Lung (tissue), 12 donors: Measurements from ENCODE around the gene HFM1. TPM values are rescaled to one million over a fixed set of nuclear protein-coding genes. Genes with fewer than 3 reads are reported as not detected.
"Not testable (repeated sequence)": the region's sequence is repeated elsewhere in the genome, so short reads cannot be mapped to it uniquely, and the experiment has no call there.

Experiments
- ATAC-seq: fragments of 200-7000 bp; cut with Tn5 transposase; one replicate; pipeline ENCODE4 v1.9.1; 2020; ENCODE audit warnings: moderate number of reproducible peaks; ENCODE audit not compliant: insufficient read depth, low FRiP score
- DNase-seq, 3 donors: peaks; one replicate each; pipeline ENCODE4 v3.0.0-alpha.2; 2013 to 2017
- H3K27ac ChIP-seq, 2 donors: one replicate each; pipeline ENCODE4 v1.5.1; 2013; ENCODE audit warnings: mild to moderate bottlenecking in 2 of 2, moderate library complexity in 2 of 2, control low read depth in 1 of 2, inconsistent platforms in 1 of 2, low read depth in 1 of 2, low read length in 1 of 2
- H3K27me3 ChIP-seq, 3 donors: one replicate each; pipeline ENCODE4 v1.5.1; 2013; ENCODE audit warnings: low read length in 2 of 3; ENCODE audit not compliant: control insufficient read depth in 3 of 3, insufficient read depth in 3 of 3
- H3K36me3 ChIP-seq, 4 donors: one replicate each; pipeline ENCODE4 v1.5.1; 2013; ENCODE audit warnings: low read length in 4 of 4, mild to moderate bottlenecking in 1 of 4, moderate library complexity in 1 of 4; ENCODE audit not compliant: control insufficient read depth in 4 of 4, insufficient read depth in 4 of 4
- H3K4me1 ChIP-seq, 5 donors: one replicate each; pipeline ENCODE4 v1.5.1; 2013; ENCODE audit warnings: low read length in 5 of 5, mild to moderate bottlenecking in 2 of 5, moderate library complexity in 1 of 5; ENCODE audit not compliant: control insufficient read depth in 5 of 5, insufficient read depth in 5 of 5
- H3K4me3 ChIP-seq: one replicate; pipeline ENCODE4 v1.5.1; 2013; ENCODE audit warnings: mild to moderate bottlenecking, control low read depth, moderate library complexity
- H3K9ac ChIP-seq, 2 donors: one replicate each; pipeline ENCODE4 v1.5.1; 2013; ENCODE audit warnings: low read length in 2 of 2, control low read depth in 1 of 2; ENCODE audit not compliant: insufficient read depth in 1 of 2
- H3K9me3 ChIP-seq, 4 donors: one replicate each; pipeline ENCODE4 v1.5.1; 2013; ENCODE audit warnings: low read length in 3 of 4, mild to moderate bottlenecking in 1 of 4, moderate library complexity in 1 of 4; ENCODE audit not compliant: control insufficient read depth in 4 of 4, insufficient read depth in 3 of 4
- WGBS, 2 donors: extraction: QIAGEN DNeasy Blood & Tissue Kit; methylation state at CpG; one replicate each; pipeline ENCODE4 v1.1.7; 2013; 5-methylcytosine and 5-hydroxymethylcytosine counted together
- polyA plus RNA-seq, 2 donors: library from polyadenylated mRNA; stranded (reverse); fragments of 200-250 nt; gene quantifications; one replicate each; pipeline ENCODE4 v1.2.1, GENCODE V29; 2013
- total RNA-seq, 2 donors: library from RNA; depleted of rRNA in 1 of 2; stranded (reverse); fragments of >200 nt in 1 of 2; gene quantifications; one replicate each; pipeline ENCODE4 v1.2.1, GENCODE V29; 2014 to 2021
- TF ChIP-seq, protein P1 (sequence below): IDR thresholded peaks from 2 replicates; pipeline ENCODE4 v1.5.1; 2012; ENCODE audit warnings: mild to moderate bottlenecking; ENCODE audit errors: control extremely low read depth, extremely low read depth
- donor health status: control.
- donor health status: control.
- donor health status: Bipolar disorder and iron deficiency.
- donor health status: healthy.
- donor health status: DM: yes; HTN: yes; CAD: no.

HFM1 gene
- total and polyA plus RNA-seq, 4 donors = 0.16 to 8.0 (median 0.80) TPM

DNA sequence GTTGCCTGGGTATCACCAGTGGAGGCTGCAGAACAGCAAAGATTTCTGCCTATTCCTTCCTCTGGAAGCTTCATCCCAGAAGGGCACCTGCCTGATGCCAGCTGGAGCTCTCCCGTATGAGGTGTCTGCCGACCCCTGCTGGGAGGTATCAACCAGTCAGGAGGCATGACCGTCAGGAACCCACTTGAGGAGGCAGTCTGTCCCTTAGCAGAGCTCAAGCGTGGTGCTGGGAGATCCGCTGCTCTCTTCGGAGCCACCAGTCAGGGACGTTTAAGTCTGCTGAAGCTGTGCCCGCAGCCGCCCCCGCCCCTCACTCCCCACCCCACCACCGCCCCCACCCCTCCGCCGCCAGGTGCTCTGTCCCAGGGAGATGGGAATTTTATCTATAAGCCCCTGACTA lies 23.1 kb upstream of the HFM1 start:
- no peak overlapping the region for H3K27ac ChIP-seq
- H3K4me1 ChIP-seq = no peaks in the 10 kb centered on the region
- DNase-seq (no peak), ATAC-seq (no peak)
- TF ChIP-seq, protein P1, sequence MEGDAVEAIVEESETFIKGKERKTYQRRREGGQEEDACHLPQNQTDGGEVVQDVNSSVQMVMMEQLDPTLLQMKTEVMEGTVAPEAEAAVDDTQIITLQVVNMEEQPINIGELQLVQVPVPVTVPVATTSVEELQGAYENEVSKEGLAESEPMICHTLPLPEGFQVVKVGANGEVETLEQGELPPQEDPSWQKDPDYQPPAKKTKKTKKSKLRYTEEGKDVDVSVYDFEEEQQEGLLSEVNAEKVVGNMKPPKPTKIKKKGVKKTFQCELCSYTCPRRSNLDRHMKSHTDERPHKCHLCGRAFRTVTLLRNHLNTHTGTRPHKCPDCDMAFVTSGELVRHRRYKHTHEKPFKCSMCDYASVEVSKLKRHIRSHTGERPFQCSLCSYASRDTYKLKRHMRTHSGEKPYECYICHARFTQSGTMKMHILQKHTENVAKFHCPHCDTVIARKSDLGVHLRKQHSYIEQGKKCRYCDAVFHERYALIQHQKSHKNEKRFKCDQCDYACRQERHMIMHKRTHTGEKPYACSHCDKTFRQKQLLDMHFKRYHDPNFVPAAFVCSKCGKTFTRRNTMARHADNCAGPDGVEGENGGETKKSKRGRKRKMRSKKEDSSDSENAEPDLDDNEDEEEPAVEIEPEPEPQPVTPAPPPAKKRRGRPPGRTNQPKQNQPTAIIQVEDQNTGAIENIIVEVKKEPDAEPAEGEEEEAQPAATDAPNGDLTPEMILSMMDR = no peak
- no peaks in the 10 kb centered on the region for H3K27me3 ChIP-seq
- WGBS, 2 donors = 61 to 76% methylated on average over 13 of the region's 13 CpGs
- H3K9me3 ChIP-seq = no peaks in the 10 kb centered on the region
- no peak overlapping the region for H3K4me3 ChIP-seq
- H3K9ac ChIP-seq = no peak overlapping the region
- H3K36me3 ChIP-seq = no peaks in the 10 kb centered on the region

DNA sequence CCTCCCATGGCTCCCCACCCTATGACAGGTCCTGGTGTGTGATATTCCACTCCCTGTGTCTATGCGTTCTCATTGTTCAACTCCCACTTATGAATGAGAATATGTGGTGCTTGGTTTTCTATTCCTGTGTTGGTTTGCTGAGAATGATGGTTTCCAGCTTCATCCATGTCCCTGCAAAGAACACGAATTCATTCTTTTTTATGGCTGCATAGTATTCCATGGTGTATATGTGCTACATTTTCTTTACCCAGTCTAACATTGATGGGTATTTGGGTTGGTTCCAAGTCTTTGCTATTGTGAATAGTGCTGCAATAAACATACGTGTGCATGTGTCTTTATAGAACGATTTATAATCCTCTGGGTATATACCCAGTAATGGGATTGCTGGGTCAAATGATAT lies 17.9 kb upstream of the HFM1 start:
- not testable (repeated sequence) for H3K36me3 ChIP-seq, ATAC-seq, DNase-seq, H3K9ac ChIP-seq, H3K27ac ChIP-seq, H3K4me3 ChIP-seq, H3K9me3 ChIP-seq, H3K27me3 ChIP-seq, H3K4me1 ChIP-seq
- 94 to 99% methylated on average over 4 of the region's 4 CpGs for WGBS, 2 donors

DNA sequence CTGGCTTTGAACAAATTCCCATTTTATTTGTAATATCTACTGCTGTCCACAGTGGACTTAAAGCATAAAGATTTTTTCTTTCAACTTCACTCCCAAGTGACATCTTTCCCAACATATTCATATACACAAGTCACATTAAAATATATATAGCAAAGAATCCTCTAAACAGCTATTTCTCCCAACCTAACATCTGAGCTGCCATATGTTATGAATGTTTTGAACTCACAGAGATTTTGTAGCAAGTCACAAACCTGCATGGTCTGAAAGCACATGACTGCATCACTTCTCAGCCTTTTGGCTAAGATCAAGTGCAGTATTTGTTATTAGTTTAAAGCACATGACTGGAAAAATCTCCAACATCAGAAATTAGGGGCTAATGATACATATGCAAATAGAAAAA lies 7.7 kb upstream of the HFM1 start:
- H3K9ac ChIP-seq = no peak overlapping the region
- no peaks in the 10 kb centered on the region for H3K36me3 ChIP-seq
- ATAC-seq (no peak), DNase-seq (no peak)
- H3K27me3 ChIP-seq = peaks cover 0 to 3% (median 0%) of the 10 kb centered on the region in 3 donors
- no peaks in the 10 kb centered on the region for H3K4me1 ChIP-seq
- TF ChIP-seq, protein P1 = no peak
- no peak overlapping the region for H3K4me3 ChIP-seq
- H3K27ac ChIP-seq = no peak overlapping the region
- H3K9me3 ChIP-seq = no peaks in the 10 kb centered on the region

DNA sequence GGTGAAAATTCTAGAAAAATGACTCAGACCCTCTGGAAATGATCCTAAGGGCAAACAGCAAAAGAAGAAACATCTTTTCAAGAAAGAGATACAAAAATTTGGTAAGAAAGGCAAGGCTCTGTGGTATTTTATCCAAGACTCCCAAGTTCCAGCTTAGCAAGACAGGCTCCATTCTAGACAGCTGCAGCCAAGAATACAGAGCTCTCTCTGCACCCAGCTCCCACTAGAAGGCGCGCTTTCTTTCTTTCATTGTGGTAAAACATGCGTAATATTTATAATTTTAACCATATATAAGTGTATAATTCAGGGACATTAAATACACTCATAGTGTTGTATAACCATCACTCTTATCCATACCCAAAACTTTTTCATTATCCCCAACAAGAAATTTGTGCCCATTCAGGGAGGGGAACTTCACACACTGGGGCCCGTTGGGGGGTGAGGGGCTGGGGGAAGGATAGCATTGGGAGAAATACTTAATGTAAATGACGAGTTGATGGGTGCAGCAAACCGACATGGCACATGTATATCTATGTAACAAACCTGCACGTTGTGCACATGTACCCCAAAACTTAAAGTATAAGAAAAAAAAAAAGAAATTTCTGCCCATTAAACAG lies 2.2 kb upstream of the HFM1 start:
- Histone ChIP-seq H3K36me3 (no peaks in the 10 kb centered on the region), H3K27me3 (peaks cover 0 to 3% (median 0%) of the 10 kb centered on the region in 3 donors), H3K9me3 (no peaks in the 10 kb centered on the region), H3K4me1 (peaks cover 0 to 5% (median 0%) of the 10 kb centered on the region in 5 donors), H3K4me3 (no peak overlapping the region), H3K9ac (no peak overlapping the region), H3K27ac (no peak overlapping the region)
- ATAC-seq (no peak), DNase-seq (peak in 1 of 3 donors; percentile 19)
- TF ChIP-seq, protein P1 = no peak
- WGBS, 2 donors = 71 to 73% methylated on average over 7 of the region's 7 CpGs
